Panc1 (cell line): ENCODE results near the gene RNF11.

ENCODE experiments used
- POLR2AphosphoS5 ChIP-seq: IDR thresholded peaks from 2 replicates; pipeline ENCODE4 v1.6.1; 2012; ENCODE audit warnings: mild to moderate bottlenecking, low read depth, low read length, moderate library complexity
- SIN3A ChIP-seq: IDR thresholded peaks from 2 replicates; pipeline ENCODE4 v1.6.1; 2012; ENCODE audit warnings: low read depth, mild to moderate bottlenecking, low read length, moderate library complexity, borderline replicate concordance; ENCODE audit not compliant: insufficient read depth
- TF ChIP-seq, protein P1 (sequence below): fragments of 450-650 bp; IDR thresholded peaks from 2 replicates; pipeline ENCODE4 v1.5.1; 2017; ENCODE audit warnings: mild to moderate bottlenecking

DNA sequence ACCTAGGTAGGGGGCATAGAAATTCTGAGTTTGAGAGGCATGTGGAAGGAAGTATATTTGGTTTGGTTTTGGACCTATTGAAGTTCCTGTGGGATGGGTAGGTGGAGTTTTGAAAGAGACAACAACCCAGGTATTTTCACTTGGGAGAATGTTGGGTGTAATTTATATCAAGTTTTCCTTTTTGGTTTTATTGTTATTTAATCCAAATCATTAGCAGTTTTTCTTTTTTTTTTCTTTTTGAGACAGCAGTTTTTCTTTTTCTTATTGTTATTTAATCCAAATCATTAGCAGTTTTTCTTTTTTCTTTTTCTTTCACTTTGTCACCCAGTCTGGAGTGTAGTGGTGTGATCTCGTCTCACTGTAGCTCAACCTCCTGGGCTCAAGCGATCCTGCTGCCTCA lies 30.1 kb downstream of the RNF11 start:
- TF ChIP-seq, protein P1, sequence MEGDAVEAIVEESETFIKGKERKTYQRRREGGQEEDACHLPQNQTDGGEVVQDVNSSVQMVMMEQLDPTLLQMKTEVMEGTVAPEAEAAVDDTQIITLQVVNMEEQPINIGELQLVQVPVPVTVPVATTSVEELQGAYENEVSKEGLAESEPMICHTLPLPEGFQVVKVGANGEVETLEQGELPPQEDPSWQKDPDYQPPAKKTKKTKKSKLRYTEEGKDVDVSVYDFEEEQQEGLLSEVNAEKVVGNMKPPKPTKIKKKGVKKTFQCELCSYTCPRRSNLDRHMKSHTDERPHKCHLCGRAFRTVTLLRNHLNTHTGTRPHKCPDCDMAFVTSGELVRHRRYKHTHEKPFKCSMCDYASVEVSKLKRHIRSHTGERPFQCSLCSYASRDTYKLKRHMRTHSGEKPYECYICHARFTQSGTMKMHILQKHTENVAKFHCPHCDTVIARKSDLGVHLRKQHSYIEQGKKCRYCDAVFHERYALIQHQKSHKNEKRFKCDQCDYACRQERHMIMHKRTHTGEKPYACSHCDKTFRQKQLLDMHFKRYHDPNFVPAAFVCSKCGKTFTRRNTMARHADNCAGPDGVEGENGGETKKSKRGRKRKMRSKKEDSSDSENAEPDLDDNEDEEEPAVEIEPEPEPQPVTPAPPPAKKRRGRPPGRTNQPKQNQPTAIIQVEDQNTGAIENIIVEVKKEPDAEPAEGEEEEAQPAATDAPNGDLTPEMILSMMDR = no peak
- no peak for TF ChIP-seq SIN3A
- TF ChIP-seq POLR2AphosphoS5 = no peak
